H9 (cell line): ENCODE results near the gene TRO. TPM values are rescaled to one million over a fixed set of nuclear protein-coding genes. Genes with fewer than 3 reads are reported as not detected.

Source experiments
- DNase-seq: peaks from one replicate; pipeline ENCODE4 v3.0.0-alpha.2; 2017
- H2AFZ ChIP-seq: one replicate; pipeline ENCODE4 v1.6.1; 2013; ENCODE audit warnings: mild to moderate bottlenecking, low read length, control low read depth, moderate library complexity
- H2AK5ac ChIP-seq: 2 replicates; pipeline ENCODE4 v1.6.1; 2013; ENCODE audit warnings: low read length, control low read depth, mixed read lengths; ENCODE audit not compliant: insufficient read length
- H2BK120ac ChIP-seq: one replicate; pipeline ENCODE4 v1.6.1; 2013; ENCODE audit warnings: low read depth, mild to moderate bottlenecking, low read length, control low read depth, inconsistent platforms; ENCODE audit not compliant: poor library complexity, severe bottlenecking
- H2BK12ac ChIP-seq: 2 replicates; pipeline ENCODE4 v1.6.1; 2013; ENCODE audit warnings: low read length, control low read depth, mixed read lengths, low read depth; ENCODE audit not compliant: insufficient read length
- H2BK15ac ChIP-seq: 2 replicates; pipeline ENCODE4 v1.6.1; 2013; ENCODE audit warnings: low read depth, low read length, control low read depth
- H2BK20ac ChIP-seq: one replicate; pipeline ENCODE4 v1.6.1; 2013; ENCODE audit warnings: low read depth, mild to moderate bottlenecking, low read length, control low read depth, inconsistent platforms; ENCODE audit not compliant: poor library complexity, severe bottlenecking
- H2BK5ac ChIP-seq: 2 replicates; pipeline ENCODE4 v1.6.1; 2013; ENCODE audit warnings: low read length, control low read depth, mixed read lengths; ENCODE audit not compliant: insufficient read length
- H3K14ac ChIP-seq: 2 replicates; pipeline ENCODE4 v1.6.1; 2013; ENCODE audit warnings: low read length, control low read depth; ENCODE audit not compliant: insufficient read depth
- H3K18ac ChIP-seq: 2 replicates; pipeline ENCODE4 v1.6.1; 2013; ENCODE audit warnings: low read depth, mild to moderate bottlenecking, mixed read lengths, low read length, control low read depth; ENCODE audit not compliant: insufficient read length
- H3K23ac ChIP-seq: 2 replicates; pipeline ENCODE4 v1.6.1; 2013; ENCODE audit warnings: low read length, control low read depth, mixed read lengths, low read depth; ENCODE audit not compliant: insufficient read length
- H3K23me2 ChIP-seq: 2 replicates; pipeline ENCODE4 v1.6.1; 2013; ENCODE audit warnings: low read depth, mild to moderate bottlenecking, mixed read lengths, low read length, control low read depth; ENCODE audit not compliant: insufficient read length, poor library complexity, severe bottlenecking
- H3K27ac ChIP-seq: 2 replicates; pipeline ENCODE4 v1.5.1; 2013; ENCODE audit warnings: low read length, control low read depth, mixed read lengths, low read depth; ENCODE audit not compliant: insufficient read length
- H3K27me3 ChIP-seq: 2 replicates; pipeline ENCODE4 v1.6.1; 2013; ENCODE audit warnings: low read length, control low read depth, inconsistent platforms; ENCODE audit not compliant: insufficient read depth
- H3K4ac ChIP-seq: 2 replicates; pipeline ENCODE4 v1.6.1; 2013; ENCODE audit warnings: low read depth, mild to moderate bottlenecking, control low read depth, inconsistent platforms, low read length, moderate library complexity
- H3K4me1 ChIP-seq: 2 replicates; pipeline ENCODE4 v1.6.1; 2013; ENCODE audit warnings: low read length, control low read depth, inconsistent platforms; ENCODE audit not compliant: insufficient read depth
- H3K4me2 ChIP-seq: 2 replicates; pipeline ENCODE4 v1.6.1; 2013; ENCODE audit warnings: low read length, control low read depth, mixed read lengths; ENCODE audit not compliant: insufficient read length, insufficient read depth
- H3K56ac ChIP-seq: 2 replicates; pipeline ENCODE4 v1.6.1; 2013; ENCODE audit warnings: low read depth, mild to moderate bottlenecking, mixed read lengths, low read length, control low read depth; ENCODE audit not compliant: insufficient read length
- H3K79me1 ChIP-seq: 2 replicates; pipeline ENCODE4 v1.6.1; 2013; ENCODE audit warnings: low read depth, mild to moderate bottlenecking, moderate library complexity, low read length, control low read depth, inconsistent platforms; ENCODE audit not compliant: insufficient read depth, poor library complexity, severe bottlenecking
- H3K79me2 ChIP-seq: 2 replicates; pipeline ENCODE4 v1.6.1; 2013; ENCODE audit warnings: low read length, control low read depth, inconsistent platforms; ENCODE audit not compliant: insufficient read depth
- H3K9ac ChIP-seq: 2 replicates; pipeline ENCODE4 v1.6.1; 2013; ENCODE audit warnings: low read length, control low read depth, mixed read lengths; ENCODE audit not compliant: insufficient read length; ENCODE audit errors: extremely low read depth
- H3K9me3 ChIP-seq: one replicate; pipeline ENCODE4 v1.6.1; 2013; ENCODE audit warnings: low read depth, low read length, inconsistent platforms; ENCODE audit not compliant: control insufficient read depth
- H3T11ph ChIP-seq: one replicate; pipeline ENCODE4 v1.6.1; 2013; ENCODE audit warnings: mild to moderate bottlenecking, low read length, control low read depth, inconsistent platforms
- H4K20me1 ChIP-seq: one replicate; pipeline ENCODE4 v1.6.1; 2013; ENCODE audit not compliant: control insufficient read depth, insufficient read length, insufficient read depth
- H4K5ac ChIP-seq: 2 replicates; pipeline ENCODE4 v1.6.1; 2013; ENCODE audit warnings: low read depth, mild to moderate bottlenecking, mixed read lengths, low read length, control low read depth; ENCODE audit not compliant: insufficient read length
- H4K8ac ChIP-seq: replicated peaks from 2 replicates; pipeline ENCODE4 v1.6.1; 2013; ENCODE audit warnings: low read length, control low read depth, mixed read lengths, low read depth; ENCODE audit not compliant: insufficient read length
- H4K91ac ChIP-seq: 2 replicates; pipeline ENCODE4 v1.6.1; 2013; ENCODE audit warnings: low read depth, mild to moderate bottlenecking, moderate library complexity, mixed read lengths, low read length, control low read depth; ENCODE audit not compliant: insufficient read length
- H3K27ac Mint-ChIP-seq, 3 experiments: 2 replicates in 2 of 3; 3 replicates in 1 of 3; pipeline ENCODE4 v1.8.0; 2020 to 2021; ENCODE audit warnings: mixed read lengths in 3 of 3, mild to moderate bottlenecking in 1 of 3, moderate library complexity in 1 of 3
- H3K27me3 Mint-ChIP-seq: 2 replicates; pipeline ENCODE4 v1.8.0; 2021; ENCODE audit warnings: low read depth, mild to moderate bottlenecking, moderate library complexity, mixed read lengths
- H3K36me3 Mint-ChIP-seq, 3 experiments: 2 replicates in 2 of 3; 3 replicates in 1 of 3; pipeline ENCODE4 v1.8.0; 2020 to 2021; ENCODE audit warnings: low read depth in 3 of 3, mixed read lengths in 3 of 3; ENCODE audit not compliant: insufficient read depth in 1 of 3
- H3K4me1 Mint-ChIP-seq, 2 experiments: 2 replicates each; pipeline ENCODE4 v1.8.0; 2020; ENCODE audit warnings: mixed read lengths in 2 of 2
- H3K4me3 Mint-ChIP-seq, 2 experiments: 2 replicates in 1 of 2; 3 replicates in 1 of 2; pipeline ENCODE4 v1.8.0; 2020 to 2021; ENCODE audit warnings: mild to moderate bottlenecking in 2 of 2, mixed read lengths in 2 of 2, moderate library complexity in 1 of 2
- H3K9me3 Mint-ChIP-seq, 2 experiments: 2 replicates in 1 of 2; 3 replicates in 1 of 2; pipeline ENCODE4 v1.8.0; 2020; ENCODE audit warnings: mild to moderate bottlenecking in 2 of 2, mixed read lengths in 2 of 2, moderate library complexity in 1 of 2
- CTCF ChIP-seq: fragments of 200-600 bp; sonication (generic); conservative IDR thresholded peaks from 3 replicates; pipeline ENCODE4 v1.8.0; 2021; ENCODE audit warnings: antibody characterized with exemption, mild to moderate bottlenecking
- total RNA-seq: library from RNA; stranded (reverse); gene quantifications from 2 replicates; pipeline ENCODE4 v1.2.1, GENCODE V29; 2021

The TRO gene
- total RNA-seq, 1 experiment from 2014 or later = 51.0 TPM

GRCh38 chrX:54979432-54979831 lies 58.8 kb downstream of the TRO start:
- DNase-seq = no peak
- Histone ChIP-seq H2AK5ac (no peak overlapping the region), H3K79me2 (no peaks in the 10 kb centered on the region), H3K27me3 (no peaks in the 10 kb centered on the region), H3K4me1 (no peaks in the 10 kb centered on the region), H3K27ac (no peak overlapping the region), H4K20me1 (no peaks in the 10 kb centered on the region), H2BK5ac (no peak overlapping the region), H2BK12ac (no peak overlapping the region), H4K91ac (no peak overlapping the region), H3K4me2 (no peak overlapping the region), H2AFZ (no peak overlapping the region), H3K18ac (no peak overlapping the region), H3T11ph (no peak overlapping the region), H3K9me3 (peaks cover 16% of the 10 kb centered on the region), H2BK15ac (no peak overlapping the region), H4K5ac (no peak overlapping the region), H3K4ac (no peak overlapping the region), H2BK120ac (no peak overlapping the region), H3K23ac (no peak overlapping the region), H3K14ac (no peak overlapping the region), H2BK20ac (no peak overlapping the region), H3K79me1 (no peaks in the 10 kb centered on the region), H3K23me2 (no peaks in the 10 kb centered on the region), H4K8ac (no peak overlapping the region), H3K56ac (no peak overlapping the region), H3K9ac (no peak overlapping the region)
- H3K27me3 Mint-ChIP-seq = peaks cover 3% of the 10 kb centered on the region
- TF ChIP-seq CTCF = no peak
- H3K4me3 Mint-ChIP-seq = no peak overlapping the region
- peaks cover 69 to 77% of the 10 kb centered on the region in 2 experiments for H3K9me3 Mint-ChIP-seq
- H3K27ac Mint-ChIP-seq = no peak overlapping the region
- H3K36me3 Mint-ChIP-seq = peaks cover 0 to 2% (median 2%) of the 10 kb centered on the region in 3 experiments; a peak in 1 of 7 replicates
- H3K4me1 Mint-ChIP-seq = no peaks in the 10 kb centered on the region
